Ishikawa (cell line): ENCODE data around the gene USP7.

Experiments used
- CEBPB ChIP-seq: IDR thresholded peaks from 2 replicates; pipeline ENCODE4 v1.6.1; 2012
- FOXM1 ChIP-seq: IDR thresholded peaks from 2 replicates; pipeline ENCODE4 v1.6.1; 2012; ENCODE audit warnings: low read depth, borderline replicate concordance
- RAD21 ChIP-seq: IDR thresholded peaks from 2 replicates; pipeline ENCODE4 v1.6.1; 2012; ENCODE audit warnings: low read depth
- TEAD4 ChIP-seq: IDR thresholded peaks from 2 replicates; pipeline ENCODE4 v1.6.1; 2012
- TF ChIP-seq, protein P1 (sequence below): IDR thresholded peaks from 2 replicates; pipeline ENCODE4 v1.6.1; 2012; ENCODE audit warnings: low read depth, mild to moderate bottlenecking

DNA sequence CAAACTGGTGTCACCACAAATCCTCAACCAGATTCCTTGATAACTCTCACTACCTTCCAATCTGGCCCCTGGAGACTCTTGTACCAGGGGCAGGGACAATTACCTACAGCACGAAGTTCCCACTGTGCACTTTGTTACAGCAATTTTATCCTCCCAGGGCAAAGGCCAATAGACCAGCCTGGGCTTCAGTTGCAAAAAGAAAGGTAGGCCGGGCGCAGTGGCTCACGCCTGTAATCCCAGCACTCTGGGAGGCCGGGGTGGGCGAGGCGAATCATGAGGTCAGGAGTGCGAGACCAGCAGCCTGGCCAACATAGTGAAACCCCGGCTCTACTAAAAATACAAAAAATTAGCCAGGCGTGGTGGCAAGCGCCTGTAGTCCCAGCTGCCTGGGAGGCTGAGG is 36.9 kb downstream of the USP7 start:
- no peak for TF ChIP-seq FOXM1
- no peak for TF ChIP-seq CEBPB
- TF ChIP-seq, protein P1, sequence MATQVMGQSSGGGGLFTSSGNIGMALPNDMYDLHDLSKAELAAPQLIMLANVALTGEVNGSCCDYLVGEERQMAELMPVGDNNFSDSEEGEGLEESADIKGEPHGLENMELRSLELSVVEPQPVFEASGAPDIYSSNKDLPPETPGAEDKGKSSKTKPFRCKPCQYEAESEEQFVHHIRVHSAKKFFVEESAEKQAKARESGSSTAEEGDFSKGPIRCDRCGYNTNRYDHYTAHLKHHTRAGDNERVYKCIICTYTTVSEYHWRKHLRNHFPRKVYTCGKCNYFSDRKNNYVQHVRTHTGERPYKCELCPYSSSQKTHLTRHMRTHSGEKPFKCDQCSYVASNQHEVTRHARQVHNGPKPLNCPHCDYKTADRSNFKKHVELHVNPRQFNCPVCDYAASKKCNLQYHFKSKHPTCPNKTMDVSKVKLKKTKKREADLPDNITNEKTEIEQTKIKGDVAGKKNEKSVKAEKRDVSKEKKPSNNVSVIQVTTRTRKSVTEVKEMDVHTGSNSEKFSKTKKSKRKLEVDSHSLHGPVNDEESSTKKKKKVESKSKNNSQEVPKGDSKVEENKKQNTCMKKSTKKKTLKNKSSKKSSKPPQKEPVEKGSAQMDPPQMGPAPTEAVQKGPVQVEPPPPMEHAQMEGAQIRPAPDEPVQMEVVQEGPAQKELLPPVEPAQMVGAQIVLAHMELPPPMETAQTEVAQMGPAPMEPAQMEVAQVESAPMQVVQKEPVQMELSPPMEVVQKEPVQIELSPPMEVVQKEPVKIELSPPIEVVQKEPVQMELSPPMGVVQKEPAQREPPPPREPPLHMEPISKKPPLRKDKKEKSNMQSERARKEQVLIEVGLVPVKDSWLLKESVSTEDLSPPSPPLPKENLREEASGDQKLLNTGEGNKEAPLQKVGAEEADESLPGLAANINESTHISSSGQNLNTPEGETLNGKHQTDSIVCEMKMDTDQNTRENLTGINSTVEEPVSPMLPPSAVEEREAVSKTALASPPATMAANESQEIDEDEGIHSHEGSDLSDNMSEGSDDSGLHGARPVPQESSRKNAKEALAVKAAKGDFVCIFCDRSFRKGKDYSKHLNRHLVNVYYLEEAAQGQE: no peak
- TF ChIP-seq TEAD4: no peak
- no peak for TF ChIP-seq RAD21
